ENCODE results near the gene TOMM6.
A peak's percentile ranks its signal among the peaks of the same experiment; 100 is the strongest.
"Not testable (repeated sequence)": the region's sequence is repeated elsewhere in the genome, so short reads cannot be mapped to it uniquely, and the experiment has no call there.

The TOMM6 gene

DNA sequence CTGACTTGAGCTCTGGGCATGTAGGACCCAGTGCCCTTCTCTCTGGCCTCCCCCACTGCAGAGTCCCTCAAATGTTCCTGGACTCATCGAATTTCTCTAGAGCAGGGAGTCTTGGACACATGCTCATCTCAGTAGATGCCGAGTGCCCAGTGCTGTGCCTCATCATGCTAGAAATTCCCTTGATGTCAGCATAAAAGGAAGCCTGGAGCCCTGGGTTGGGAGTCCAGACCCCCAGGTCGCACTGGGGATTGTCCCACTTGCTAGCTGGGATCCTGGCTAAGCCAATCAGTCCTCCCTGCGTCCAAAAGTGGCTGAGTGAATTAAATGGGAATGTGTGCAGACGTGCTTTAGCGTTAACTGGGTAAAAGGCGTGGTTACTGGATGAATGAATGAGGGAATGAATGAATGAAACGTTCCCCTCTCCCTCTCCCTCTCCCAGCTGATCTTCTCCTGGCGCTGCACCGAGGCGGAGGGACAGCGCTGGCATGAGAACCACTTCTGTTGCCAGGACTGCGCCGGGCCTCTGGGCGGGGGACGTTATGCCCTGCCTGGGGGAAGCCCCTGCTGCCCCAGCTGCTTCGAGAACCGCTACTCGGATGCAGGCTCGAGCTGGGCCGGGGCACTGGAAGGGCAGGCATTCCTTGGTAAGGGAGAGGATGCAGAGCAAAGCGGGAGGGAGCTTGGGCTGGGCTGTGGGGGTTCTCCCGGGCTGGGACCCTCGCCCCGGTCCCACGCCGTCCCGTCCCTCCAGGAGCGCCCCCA lies 1.6 kb upstream of the TOMM6 start:
- DNase-seq (ENCODE audit: low read depth): no peak

DNA sequence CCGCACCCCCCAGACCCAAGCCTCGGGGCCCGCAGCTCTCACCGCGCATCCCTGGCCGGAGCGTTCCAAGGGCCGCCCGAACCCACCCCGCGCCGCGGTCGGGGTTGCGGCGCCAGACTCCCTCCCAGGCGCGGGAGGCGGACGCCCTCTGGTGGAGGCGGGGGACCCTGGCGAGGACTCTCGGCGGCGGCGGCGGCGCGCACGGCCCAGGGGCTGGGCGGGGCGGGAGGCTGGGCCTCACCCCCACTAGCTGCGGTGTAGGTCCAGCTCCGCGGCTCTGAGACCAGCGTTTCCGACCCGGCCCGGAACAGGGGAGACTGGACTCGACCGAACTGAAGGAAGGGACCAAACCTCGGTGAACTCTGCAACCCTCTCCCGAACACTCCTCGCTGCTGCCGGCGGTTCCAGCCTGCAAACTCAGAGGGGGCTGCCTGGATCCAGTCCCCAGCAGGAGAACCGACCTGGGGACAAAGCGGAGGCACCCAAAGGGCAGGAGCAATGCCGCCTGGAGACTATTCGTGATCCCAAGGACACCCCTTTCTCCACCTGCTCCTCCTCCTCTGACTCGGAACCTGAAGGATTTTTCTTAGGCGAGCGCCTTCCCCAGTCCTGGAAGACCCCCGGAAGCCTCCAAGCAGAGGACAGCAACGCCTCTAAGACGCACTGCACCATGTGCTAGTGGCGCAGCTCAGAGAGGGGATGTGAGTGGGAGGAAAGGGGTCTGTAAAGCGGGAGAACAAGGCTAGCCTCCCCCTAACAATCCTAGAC lies 859 bp upstream of the TOMM6 start:
- peak; percentile 75 for DNase-seq (ENCODE audit: low read depth)

DNA sequence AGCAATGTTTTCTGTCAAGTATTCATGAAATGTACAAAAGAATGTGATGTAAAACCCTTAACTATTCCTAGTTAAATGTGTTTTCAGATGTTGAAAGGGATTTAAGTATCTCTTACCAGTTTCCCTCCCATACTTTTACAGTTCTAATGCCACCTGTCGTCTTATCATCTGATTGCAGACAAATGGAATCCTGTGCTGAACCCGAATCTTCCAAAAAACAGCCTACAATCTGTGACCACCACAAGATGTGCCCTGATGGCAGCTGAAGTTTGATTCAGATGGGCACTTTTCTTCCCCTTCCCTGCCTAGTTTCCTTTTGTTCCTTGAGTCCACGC lies 1.9 kb downstream of the TOMM6 start:
- DNase-seq (ENCODE audit: low read depth): no peak

GRCh38 chr6:41790045-41790444 lies 2.6 kb downstream of the TOMM6 start:
- no peak for DNase-seq (ENCODE audit: low read depth)

GRCh38 chr6:41791305-41791704 lies 3.8 kb downstream of the TOMM6 start:
- no peak for DNase-seq (ENCODE audit: low read depth)

- no peak for DNase-seq (ENCODE audit: low read depth)
Measured at GRCh38 chr6:41791984-41792383, 4.5 kb downstream of the TOMM6 start.

- no peak for DNase-seq (ENCODE audit: low read depth)
Measured at GRCh38 chr6:41796474-41796873, 9.0 kb downstream of the TOMM6 start.

GRCh38 chr6:41798901-41799558 lies 11.5 kb downstream of the TOMM6 start:
- no peak for DNase-seq (ENCODE audit: low read depth)

DNA sequence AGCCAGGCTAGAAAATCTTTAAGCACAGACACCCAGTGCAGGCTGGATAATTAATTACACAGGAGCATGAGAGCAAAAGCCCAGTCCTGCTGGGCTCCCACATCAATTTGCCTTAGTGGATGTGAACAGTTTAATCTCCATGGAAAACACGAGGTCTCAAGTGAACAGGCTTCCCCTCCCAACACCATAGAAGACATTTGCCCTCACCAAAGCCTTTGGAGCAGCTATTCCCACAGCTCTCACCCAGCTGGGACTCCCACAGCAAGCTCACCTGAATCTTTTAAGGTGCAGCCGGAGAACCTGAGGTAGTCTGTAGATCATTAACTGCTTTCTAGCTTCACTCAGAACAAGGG lies 12.0 kb downstream of the TOMM6 start:
- DNase-seq (ENCODE audit: low read depth): no peak

DNA sequence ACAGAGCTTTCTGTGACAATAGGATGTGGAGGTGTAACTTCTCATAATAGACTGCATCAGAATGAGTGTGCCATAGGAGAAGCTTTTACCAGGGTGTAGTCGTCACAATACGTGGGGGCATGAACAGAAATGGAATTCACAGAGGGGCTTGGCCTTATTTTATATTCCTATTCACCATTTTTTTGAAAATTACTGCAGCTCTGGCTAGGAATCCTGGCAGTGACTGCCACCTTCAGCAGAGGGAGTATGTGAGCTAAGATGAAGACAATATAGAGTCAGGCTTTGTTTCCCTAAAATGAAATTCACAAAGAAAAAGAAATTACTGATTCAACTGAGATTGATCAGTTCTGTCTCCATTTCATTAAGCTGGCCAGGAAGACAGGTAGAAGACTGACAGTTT lies 13.9 kb downstream of the TOMM6 start:
- no peak for DNase-seq (ENCODE audit: low read depth)

GRCh38 chr6:41805830-41806774 lies 18.6 kb downstream of the TOMM6 start:
- no peak for DNase-seq (ENCODE audit: low read depth)

GRCh38 chr6:41811095-41811494 lies 23.6 kb downstream of the TOMM6 start:
- no peak for DNase-seq (ENCODE audit: low read depth)

- not testable (repeated sequence) for DNase-seq (ENCODE audit: low read depth)
Measured at GRCh38 chr6:41811946-41812345, 24.5 kb downstream of the TOMM6 start.

DNA sequence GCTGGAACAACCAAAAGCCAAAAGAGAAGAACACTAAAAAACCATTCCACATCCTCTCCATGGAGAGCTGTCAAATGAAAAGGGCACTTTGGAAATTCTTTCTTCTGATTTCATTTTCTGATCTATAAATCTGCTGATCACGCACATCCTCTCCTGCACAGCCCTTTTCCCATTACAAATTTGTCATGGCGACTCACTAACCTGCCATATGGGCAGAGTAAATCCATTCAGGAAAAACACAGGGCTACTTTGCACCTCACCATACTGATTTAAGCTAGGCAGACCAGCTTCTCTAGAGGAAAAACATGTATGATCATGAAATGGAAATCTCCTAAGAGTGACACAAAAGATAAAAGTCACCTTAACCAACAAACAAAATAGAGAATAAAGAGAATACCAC lies 26.0 kb downstream of the TOMM6 start:
- no peak for DNase-seq (ENCODE audit: low read depth)

- DNase-seq (ENCODE audit: low read depth): no peak
Measured at GRCh38 chr6:41813956-41814355, 26.5 kb downstream of the TOMM6 start.

DNA sequence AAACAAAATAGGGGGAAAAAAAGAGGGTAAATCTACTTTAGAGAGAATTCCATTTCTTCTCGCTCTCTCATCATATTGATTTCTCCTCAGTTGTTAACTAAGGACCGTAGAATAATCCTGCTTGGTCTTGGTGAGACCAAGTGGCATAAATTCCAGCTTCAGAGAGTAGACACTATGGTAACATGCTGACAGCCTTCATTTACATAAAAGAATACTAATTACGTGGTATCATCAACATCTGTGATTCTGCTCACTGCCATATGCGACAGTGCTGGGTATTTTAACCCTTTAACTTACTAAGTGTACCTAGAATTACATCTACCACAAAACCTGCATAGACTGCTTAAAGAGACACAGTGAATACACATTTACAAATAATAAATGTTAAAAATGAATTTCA lies 27.1 kb downstream of the TOMM6 start:
- no peak for DNase-seq (ENCODE audit: low read depth)

DNA sequence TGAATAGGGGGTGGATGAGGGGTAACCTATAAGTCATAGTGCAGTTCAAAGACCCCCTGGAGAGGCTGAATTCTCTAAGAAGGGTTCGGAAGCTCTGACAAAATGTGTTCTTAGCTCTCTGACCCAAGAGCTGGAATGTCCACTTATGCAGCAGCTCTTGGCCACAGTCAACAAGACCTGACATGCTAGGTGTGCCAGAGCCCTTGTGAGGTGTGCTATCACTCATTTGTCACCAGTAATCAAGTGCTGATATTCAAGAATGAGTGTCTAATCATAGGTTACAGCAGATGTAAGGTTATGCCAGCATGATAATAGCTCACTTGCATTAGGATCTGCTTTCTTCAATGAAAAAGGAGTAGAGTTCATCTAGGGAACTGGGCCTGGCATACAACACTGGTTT lies 28.1 kb downstream of the TOMM6 start:
- no peak for DNase-seq (ENCODE audit: low read depth)

GRCh38 chr6:41818271-41819054 lies 31.0 kb downstream of the TOMM6 start:
- no peak for DNase-seq (ENCODE audit: low read depth)

DNA sequence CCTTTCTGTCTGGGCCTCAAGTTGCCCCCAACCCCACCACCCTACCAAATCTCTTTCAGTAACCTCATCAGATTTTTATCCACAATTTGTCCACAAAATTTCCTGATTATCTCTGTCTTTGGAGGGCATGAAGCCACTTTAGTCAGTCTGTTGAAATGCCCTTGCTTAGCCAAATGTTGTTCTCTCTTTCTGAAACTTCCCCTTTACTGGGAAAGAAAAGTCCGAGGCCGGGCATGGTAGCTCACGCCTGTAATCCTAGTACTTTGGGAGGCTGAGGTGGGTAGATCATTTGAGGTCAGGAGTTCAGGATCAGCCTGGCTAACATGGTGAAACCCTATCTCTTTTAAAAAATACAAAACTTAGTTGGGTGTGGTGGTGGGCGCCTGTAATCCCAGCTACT lies 33.8 kb downstream of the TOMM6 start:
- DNase-seq (ENCODE audit: low read depth): no peak

GRCh38 chr6:41822021-41822420 lies 34.5 kb downstream of the TOMM6 start:
- DNase-seq (ENCODE audit: low read depth): no peak

- DNase-seq (ENCODE audit: low read depth): no peak
Measured at GRCh38 chr6:41823178-41823577, 35.7 kb downstream of the TOMM6 start.
